Activated naive CD4-positive, alpha-beta T cell treated with anti-CD3 and anti-CD28 coated beads, Interleukin-2, amount 50 U/mL, for 24 hours (primary cell): Measurements from ENCODE around the gene MACC1.
"Not testable (repeated sequence)": the region's sequence is repeated elsewhere in the genome, so short reads cannot be mapped to it uniquely, and the experiment has no call there.

Experiments used
- H3K27ac Mint-ChIP-seq: one replicate; pipeline ENCODE4 v1.8.0; 2021; ENCODE audit warnings: mild to moderate bottlenecking, mixed read lengths
- H3K27me3 Mint-ChIP-seq: one replicate; pipeline ENCODE4 v1.8.0; 2021; ENCODE audit warnings: mixed read lengths
- H3K36me3 Mint-ChIP-seq: one replicate; pipeline ENCODE4 v1.8.0; 2021; ENCODE audit warnings: mixed read lengths
- H3K4me1 Mint-ChIP-seq: one replicate; pipeline ENCODE4 v1.8.0; 2021; ENCODE audit warnings: mixed read lengths
- H3K4me3 Mint-ChIP-seq: one replicate; pipeline ENCODE4 v1.8.0; 2021; ENCODE audit warnings: mild to moderate bottlenecking, mixed read lengths
- H3K9me3 Mint-ChIP-seq: one replicate; pipeline ENCODE4 v1.8.0; 2021; ENCODE audit warnings: mixed read lengths

MACC1 gene

DNA sequence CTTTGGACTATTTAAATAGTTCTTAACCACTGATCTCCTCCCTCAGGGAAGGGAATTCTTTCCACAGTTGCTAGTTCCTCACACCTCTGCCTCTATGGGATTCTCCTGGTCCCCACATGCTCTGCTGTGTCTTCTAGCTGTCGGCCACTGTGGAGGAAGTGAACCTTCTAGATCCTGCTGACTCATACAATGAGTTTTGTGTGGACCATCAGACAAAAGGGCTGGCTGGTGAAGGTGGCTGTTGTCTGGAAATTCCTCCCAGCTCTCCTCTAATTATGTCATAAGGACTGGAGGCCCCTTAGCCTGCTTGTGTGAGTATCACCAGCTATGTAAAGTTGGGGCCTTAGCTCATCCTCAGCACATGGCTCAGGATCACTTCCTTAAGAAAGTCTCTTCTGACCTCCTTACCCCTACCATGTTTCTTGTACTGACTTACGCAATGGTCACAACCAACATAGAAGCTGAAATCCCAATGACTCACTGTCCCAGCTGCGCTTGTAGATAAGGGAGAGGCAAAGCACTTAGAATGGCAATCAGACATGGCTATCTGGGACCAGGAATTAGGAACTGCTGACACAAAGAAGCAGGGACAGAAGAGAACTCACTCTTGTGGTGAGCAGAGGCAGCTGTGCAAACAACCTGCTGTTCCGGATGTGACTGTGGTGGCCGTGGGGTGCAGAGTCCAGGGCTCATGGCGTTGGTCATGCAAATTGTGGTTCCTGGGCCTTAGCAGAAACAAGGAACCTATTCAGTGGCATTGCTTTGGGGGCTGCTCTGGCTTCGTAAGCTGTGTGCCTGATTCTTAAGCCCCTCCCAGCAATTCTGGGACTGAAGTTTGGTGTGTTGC, 2.5 kb upstream of the MACC1 start:
- Mint-ChIP-seq H3K4me3 (no peak overlapping the region), H3K36me3 (no peaks in the 10 kb centered on the region), H3K27me3 (no peaks in the 10 kb centered on the region), H3K9me3 (no peaks in the 10 kb centered on the region), H3K27ac (no peak overlapping the region), H3K4me1 (no peaks in the 10 kb centered on the region)

GRCh38 chr7:20219062-20219445, 1.9 kb upstream of the MACC1 start:
- H3K4me3 Mint-ChIP-seq, result no peak overlapping the region
- no peaks in the 10 kb centered on the region for H3K4me1 Mint-ChIP-seq
- no peaks in the 10 kb centered on the region for H3K27me3 Mint-ChIP-seq
- H3K27ac Mint-ChIP-seq, result no peak overlapping the region
- no peaks in the 10 kb centered on the region for H3K36me3 Mint-ChIP-seq
- H3K9me3 Mint-ChIP-seq, result no peaks in the 10 kb centered on the region

- Mint-ChIP-seq H3K36me3 (no peaks in the 10 kb centered on the region), H3K9me3 (no peaks in the 10 kb centered on the region), H3K4me3 (no peak overlapping the region), H3K4me1 (no peaks in the 10 kb centered on the region), H3K27me3 (no peaks in the 10 kb centered on the region), H3K27ac (no peak overlapping the region)
Measured at GRCh38 chr7:20218279-20218678, 1.1 kb upstream of the MACC1 start.

GRCh38 chr7:20216406-20217036, 663 bp downstream of the MACC1 start:
- no peak overlapping the region for H3K4me3 Mint-ChIP-seq
- H3K27ac Mint-ChIP-seq, result no peak overlapping the region
- no peaks in the 10 kb centered on the region for H3K4me1 Mint-ChIP-seq
- no peaks in the 10 kb centered on the region for H3K9me3 Mint-ChIP-seq
- no peaks in the 10 kb centered on the region for H3K27me3 Mint-ChIP-seq
- H3K36me3 Mint-ChIP-seq, result no peaks in the 10 kb centered on the region

- no peak overlapping the region for H3K4me3 Mint-ChIP-seq
- H3K36me3 Mint-ChIP-seq, result no peaks in the 10 kb centered on the region
- H3K4me1 Mint-ChIP-seq, result no peaks in the 10 kb centered on the region
- H3K27ac Mint-ChIP-seq, result no peak overlapping the region
- no peaks in the 10 kb centered on the region for H3K9me3 Mint-ChIP-seq
- no peaks in the 10 kb centered on the region for H3K27me3 Mint-ChIP-seq
Measured at GRCh38 chr7:20214921-20215669, 2.1 kb downstream of the MACC1 start.

- H3K27ac Mint-ChIP-seq, result no peak overlapping the region
- H3K27me3 Mint-ChIP-seq, result no peaks in the 10 kb centered on the region
- H3K4me3 Mint-ChIP-seq, result no peak overlapping the region
- H3K4me1 Mint-ChIP-seq, result no peaks in the 10 kb centered on the region
- H3K36me3 Mint-ChIP-seq, result no peaks in the 10 kb centered on the region
- H3K9me3 Mint-ChIP-seq, result no peaks in the 10 kb centered on the region
Measured at GRCh38 chr7:20214132-20214531, 3.1 kb downstream of the MACC1 start.

DNA sequence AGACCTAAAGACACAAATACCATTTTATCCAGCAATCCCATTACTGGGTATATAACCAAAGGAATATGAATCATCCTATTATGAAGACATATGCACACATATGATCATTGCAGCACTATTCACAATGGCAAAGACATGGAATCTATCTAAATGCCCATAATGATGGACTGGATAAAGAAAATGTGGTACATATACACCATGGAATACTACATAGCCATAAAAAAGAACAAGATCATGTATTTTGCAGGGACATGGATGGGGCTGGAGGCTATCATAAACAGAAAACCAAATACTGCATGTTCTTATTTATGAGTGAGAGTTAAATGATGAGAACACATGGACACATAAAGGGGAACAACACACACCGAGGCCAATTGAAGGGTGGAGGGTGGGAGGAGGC, 3.8 kb downstream of the MACC1 start:
- Mint-ChIP-seq H3K9me3 (no peaks in the 10 kb centered on the region), H3K4me3 (no peak overlapping the region), H3K4me1 (no peaks in the 10 kb centered on the region), H3K36me3 (no peaks in the 10 kb centered on the region), H3K27me3 (no peaks in the 10 kb centered on the region), H3K27ac (no peak overlapping the region)

GRCh38 chr7:20211376-20211775, 5.8 kb downstream of the MACC1 start:
- Mint-ChIP-seq H3K27me3 (no peaks in the 10 kb centered on the region), H3K4me1 (no peaks in the 10 kb centered on the region), H3K27ac (no peak overlapping the region), H3K9me3 (no peaks in the 10 kb centered on the region), H3K36me3 (no peaks in the 10 kb centered on the region), H3K4me3 (no peak overlapping the region)

DNA sequence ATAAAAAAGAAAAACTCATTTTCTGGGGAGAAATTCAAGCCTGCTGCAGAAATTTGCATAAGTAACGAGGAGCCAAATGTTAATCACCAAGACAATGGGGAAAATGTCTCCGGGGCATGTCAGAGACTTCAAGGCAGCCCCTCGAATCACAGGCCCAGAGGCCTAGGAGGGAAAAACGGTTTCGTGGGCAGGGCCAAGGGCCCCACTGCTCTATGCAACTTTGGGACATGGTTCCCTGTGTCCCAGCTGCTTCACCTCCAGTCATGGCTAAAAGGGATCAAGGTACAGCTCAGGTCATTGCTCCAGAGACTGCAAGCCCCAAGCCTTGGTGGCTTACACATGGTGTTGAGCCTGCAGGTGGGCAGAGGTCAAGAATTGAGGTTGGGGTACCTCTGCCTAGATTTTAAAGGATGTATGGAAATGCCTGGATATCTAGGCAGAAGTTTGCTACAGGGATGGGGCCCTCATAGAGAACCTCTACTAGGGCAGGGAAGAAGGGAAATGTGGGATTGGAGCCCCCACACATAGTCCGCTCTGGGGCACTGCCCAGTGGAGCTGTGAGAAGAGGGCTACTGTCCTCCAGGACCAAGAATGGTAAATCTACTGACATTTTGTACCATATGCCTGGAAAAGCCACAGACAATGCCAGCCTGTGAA, 8.4 kb downstream of the MACC1 start:
- Mint-ChIP-seq H3K27ac (no peak overlapping the region), H3K9me3 (peaks cover 7% of the 10 kb centered on the region), H3K27me3 (no peaks in the 10 kb centered on the region), H3K4me1 (no peaks in the 10 kb centered on the region), H3K4me3 (no peak overlapping the region), H3K36me3 (no peaks in the 10 kb centered on the region)

GRCh38 chr7:20207811-20208210, 9.4 kb downstream of the MACC1 start:
- not testable (repeated sequence) for H3K4me3 Mint-ChIP-seq, H3K4me1 Mint-ChIP-seq, H3K27ac Mint-ChIP-seq, H3K27me3 Mint-ChIP-seq, H3K9me3 Mint-ChIP-seq, H3K36me3 Mint-ChIP-seq

GRCh38 chr7:20206104-20206896, 10.9 kb downstream of the MACC1 start:
- no peaks in the 10 kb centered on the region for H3K36me3 Mint-ChIP-seq
- H3K27me3 Mint-ChIP-seq, result no peaks in the 10 kb centered on the region
- no peak overlapping the region for H3K4me3 Mint-ChIP-seq
- H3K27ac Mint-ChIP-seq, result no peak overlapping the region
- no peaks in the 10 kb centered on the region for H3K4me1 Mint-ChIP-seq
- H3K9me3 Mint-ChIP-seq, result peaks cover 7% of the 10 kb centered on the region

GRCh38 chr7:20203316-20203715, 13.9 kb downstream of the MACC1 start:
- no peaks in the 10 kb centered on the region for H3K27me3 Mint-ChIP-seq

GRCh38 chr7:20201380-20201779, 15.8 kb downstream of the MACC1 start:
- H3K4me3 Mint-ChIP-seq, result no peak overlapping the region
- no peak overlapping the region for H3K27ac Mint-ChIP-seq
- no peaks in the 10 kb centered on the region for H3K36me3 Mint-ChIP-seq
- no peaks in the 10 kb centered on the region for H3K27me3 Mint-ChIP-seq
- peaks cover 7% of the 10 kb centered on the region for H3K9me3 Mint-ChIP-seq
- no peaks in the 10 kb centered on the region for H3K4me1 Mint-ChIP-seq

More at GRCh38 chr7:20203316-20203715, 13.9 kb downstream of the MACC1 start:
- Mint-ChIP-seq H3K27ac (no peak overlapping the region), H3K4me3 (no peak overlapping the region), H3K36me3 (no peaks in the 10 kb centered on the region), H3K4me1 (no peaks in the 10 kb centered on the region), H3K9me3 (peaks cover 7% of the 10 kb centered on the region)

- no peak overlapping the region for H3K4me3 Mint-ChIP-seq
- no peaks in the 10 kb centered on the region for H3K27me3 Mint-ChIP-seq
- H3K36me3 Mint-ChIP-seq, result no peaks in the 10 kb centered on the region
- H3K9me3 Mint-ChIP-seq, result peaks cover 5% of the 10 kb centered on the region
- H3K4me1 Mint-ChIP-seq, result no peaks in the 10 kb centered on the region
- H3K27ac Mint-ChIP-seq, result no peak overlapping the region
Measured at GRCh38 chr7:20200971-20201370, 16.2 kb downstream of the MACC1 start.

GRCh38 chr7:20200361-20200760, 16.8 kb downstream of the MACC1 start:
- Mint-ChIP-seq H3K4me3 (no peak overlapping the region), H3K9me3 (no peaks in the 10 kb centered on the region), H3K4me1 (no peaks in the 10 kb centered on the region), H3K36me3 (no peaks in the 10 kb centered on the region), H3K27me3 (no peaks in the 10 kb centered on the region), H3K27ac (no peak overlapping the region)
